ENCODE measurements around the gene DNAJC7.

DNAJC7 gene

GRCh38 chr17:42016941-42017865 is at the start of gene DNAJC7:
DNAJC7 (minus strand) TSS chr17:42017439; CDS start chr17:42017416, 23 bp downstream.
- Histone ChIP-seq H3K4me1 (ENCODE audit: control insufficient read depth, insufficient read depth, low read length) (peaks cover 33% of the 10 kb centered on the region), H3K27me3 (ENCODE audit: control insufficient read depth, insufficient read depth, low read length) (no peaks in the 10 kb centered on the region), H3K4me3 (ENCODE audit: low read length) (peak within 1 kb of the TSS; percentile 88), H3K9ac (ENCODE audit: low read length) (peak within 1 kb of the TSS; percentile 98), H3K9me3 (ENCODE audit: control insufficient read depth, low read length) (no peaks in the 10 kb centered on the region), H3K36me3 (ENCODE audit: control insufficient read depth, insufficient read depth, low read length) (peaks cover 2% of the 10 kb centered on the region)

- Histone ChIP-seq H3K9ac (ENCODE audit: low read length) (no peak overlapping the region), H3K4me1 (ENCODE audit: control insufficient read depth, insufficient read depth, low read length) (peaks cover 17% of the 10 kb centered on the region), H3K27me3 (ENCODE audit: control insufficient read depth, insufficient read depth, low read length) (peaks cover 8% of the 10 kb centered on the region), H3K36me3 (ENCODE audit: control insufficient read depth, insufficient read depth, low read length) (no peaks in the 10 kb centered on the region), H3K4me3 (ENCODE audit: low read length) (no peak overlapping the region), H3K9me3 (ENCODE audit: control insufficient read depth, low read length) (no peaks in the 10 kb centered on the region)
Measured at GRCh38 chr17:42065201-42065600, 48.0 kb upstream of the DNAJC7 start.

GRCh38 chr17:42062681-42063080 is 45.4 kb upstream of the DNAJC7 start:
- no peaks in the 10 kb centered on the region for H3K27me3 ChIP-seq (ENCODE audit: control insufficient read depth, insufficient read depth, low read length)
- H3K9ac ChIP-seq (ENCODE audit: low read length), result no peak overlapping the region

GRCh38 chr17:42061646-42062487 is 44.6 kb upstream of the DNAJC7 start:
- Histone ChIP-seq H3K9me3 (ENCODE audit: control insufficient read depth, low read length) (no peaks in the 10 kb centered on the region), H3K4me1 (ENCODE audit: control insufficient read depth, insufficient read depth, low read length) (no peaks in the 10 kb centered on the region), H3K27me3 (ENCODE audit: control insufficient read depth, insufficient read depth, low read length) (no peaks in the 10 kb centered on the region), H3K36me3 (ENCODE audit: control insufficient read depth, insufficient read depth, low read length) (no peaks in the 10 kb centered on the region), H3K4me3 (ENCODE audit: low read length) (no peak overlapping the region), H3K9ac (ENCODE audit: low read length) (no peak overlapping the region)

More at GRCh38 chr17:42062681-42063080, 45.4 kb upstream of the DNAJC7 start:
- peaks cover 4% of the 10 kb centered on the region for H3K4me1 ChIP-seq (ENCODE audit: control insufficient read depth, insufficient read depth, low read length)
- H3K4me3 ChIP-seq (ENCODE audit: low read length), result no peak overlapping the region
- no peaks in the 10 kb centered on the region for H3K9me3 ChIP-seq (ENCODE audit: control insufficient read depth, low read length)
- H3K36me3 ChIP-seq (ENCODE audit: control insufficient read depth, insufficient read depth, low read length), result no peaks in the 10 kb centered on the region

GRCh38 chr17:42060231-42060630 is 43.0 kb upstream of the DNAJC7 start:
- H3K27me3 ChIP-seq (ENCODE audit: control insufficient read depth, insufficient read depth, low read length), result peaks cover 2% of the 10 kb centered on the region
- no peaks in the 10 kb centered on the region for H3K4me1 ChIP-seq (ENCODE audit: control insufficient read depth, insufficient read depth, low read length)
- H3K9me3 ChIP-seq (ENCODE audit: control insufficient read depth, low read length), result no peaks in the 10 kb centered on the region
- H3K9ac ChIP-seq (ENCODE audit: low read length), result no peak overlapping the region
- no peak overlapping the region for H3K4me3 ChIP-seq (ENCODE audit: low read length)
- no peaks in the 10 kb centered on the region for H3K36me3 ChIP-seq (ENCODE audit: control insufficient read depth, insufficient read depth, low read length)

- Histone ChIP-seq H3K27me3 (ENCODE audit: control insufficient read depth, insufficient read depth, low read length) (peaks cover 6% of the 10 kb centered on the region), H3K36me3 (ENCODE audit: control insufficient read depth, insufficient read depth, low read length) (no peaks in the 10 kb centered on the region), H3K9ac (ENCODE audit: low read length) (no peak overlapping the region), H3K4me1 (ENCODE audit: control insufficient read depth, insufficient read depth, low read length) (no peaks in the 10 kb centered on the region), H3K9me3 (ENCODE audit: control insufficient read depth, low read length) (no peaks in the 10 kb centered on the region), H3K4me3 (ENCODE audit: low read length) (no peak overlapping the region)
Measured at GRCh38 chr17:42059815-42060214, 42.6 kb upstream of the DNAJC7 start.

- Histone ChIP-seq H3K9me3 (ENCODE audit: control insufficient read depth, low read length) (no peaks in the 10 kb centered on the region), H3K9ac (ENCODE audit: low read length) (no peak overlapping the region), H3K4me3 (ENCODE audit: low read length) (no peak overlapping the region), H3K27me3 (ENCODE audit: control insufficient read depth, insufficient read depth, low read length) (peaks cover 20% of the 10 kb centered on the region), H3K4me1 (ENCODE audit: control insufficient read depth, insufficient read depth, low read length) (no peaks in the 10 kb centered on the region), H3K36me3 (ENCODE audit: control insufficient read depth, insufficient read depth, low read length) (no peaks in the 10 kb centered on the region)
Measured at GRCh38 chr17:42058063-42058462, 40.8 kb upstream of the DNAJC7 start.

- H3K9me3 ChIP-seq (ENCODE audit: control insufficient read depth, low read length), result no peaks in the 10 kb centered on the region
- peaks cover 29% of the 10 kb centered on the region for H3K27me3 ChIP-seq (ENCODE audit: control insufficient read depth, insufficient read depth, low read length)
- no peaks in the 10 kb centered on the region for H3K36me3 ChIP-seq (ENCODE audit: control insufficient read depth, insufficient read depth, low read length)
- H3K9ac ChIP-seq (ENCODE audit: low read length), result no peak overlapping the region
- no peak overlapping the region for H3K4me3 ChIP-seq (ENCODE audit: low read length)
- H3K4me1 ChIP-seq (ENCODE audit: control insufficient read depth, insufficient read depth, low read length), result no peaks in the 10 kb centered on the region
Measured at GRCh38 chr17:42056635-42057034, 39.4 kb upstream of the DNAJC7 start.

- Histone ChIP-seq H3K4me1 (ENCODE audit: control insufficient read depth, insufficient read depth, low read length) (peaks cover 5% of the 10 kb centered on the region), H3K36me3 (ENCODE audit: control insufficient read depth, insufficient read depth, low read length) (no peaks in the 10 kb centered on the region), H3K4me3 (ENCODE audit: low read length) (no peak overlapping the region), H3K9me3 (ENCODE audit: control insufficient read depth, low read length) (no peaks in the 10 kb centered on the region), H3K9ac (ENCODE audit: low read length) (no peak overlapping the region), H3K27me3 (ENCODE audit: control insufficient read depth, insufficient read depth, low read length) (peaks cover 32% of the 10 kb centered on the region)
Measured at GRCh38 chr17:42055496-42055895, 38.3 kb upstream of the DNAJC7 start.

- Histone ChIP-seq H3K9me3 (ENCODE audit: control insufficient read depth, low read length) (no peaks in the 10 kb centered on the region), H3K4me1 (ENCODE audit: control insufficient read depth, insufficient read depth, low read length) (peaks cover 6% of the 10 kb centered on the region), H3K36me3 (ENCODE audit: control insufficient read depth, insufficient read depth, low read length) (no peaks in the 10 kb centered on the region), H3K27me3 (ENCODE audit: control insufficient read depth, insufficient read depth, low read length) (peaks cover 32% of the 10 kb centered on the region), H3K9ac (ENCODE audit: low read length) (no peak overlapping the region), H3K4me3 (ENCODE audit: low read length) (no peak overlapping the region)
Measured at GRCh38 chr17:42055027-42055426, 37.8 kb upstream of the DNAJC7 start.

GRCh38 chr17:42053731-42054500 is 36.7 kb upstream of the DNAJC7 start:
- Histone ChIP-seq H3K36me3 (ENCODE audit: control insufficient read depth, insufficient read depth, low read length) (no peaks in the 10 kb centered on the region), H3K4me3 (ENCODE audit: low read length) (no peak overlapping the region), H3K27me3 (ENCODE audit: control insufficient read depth, insufficient read depth, low read length) (peaks cover 32% of the 10 kb centered on the region), H3K4me1 (ENCODE audit: control insufficient read depth, insufficient read depth, low read length) (peaks cover 10% of the 10 kb centered on the region), H3K9me3 (ENCODE audit: control insufficient read depth, low read length) (no peaks in the 10 kb centered on the region), H3K9ac (ENCODE audit: low read length) (no peak overlapping the region)
